ENCODE data around the gene AFAP1L1.
A peak's percentile ranks its signal among the peaks of the same experiment; 100 is the strongest.

DNA sequence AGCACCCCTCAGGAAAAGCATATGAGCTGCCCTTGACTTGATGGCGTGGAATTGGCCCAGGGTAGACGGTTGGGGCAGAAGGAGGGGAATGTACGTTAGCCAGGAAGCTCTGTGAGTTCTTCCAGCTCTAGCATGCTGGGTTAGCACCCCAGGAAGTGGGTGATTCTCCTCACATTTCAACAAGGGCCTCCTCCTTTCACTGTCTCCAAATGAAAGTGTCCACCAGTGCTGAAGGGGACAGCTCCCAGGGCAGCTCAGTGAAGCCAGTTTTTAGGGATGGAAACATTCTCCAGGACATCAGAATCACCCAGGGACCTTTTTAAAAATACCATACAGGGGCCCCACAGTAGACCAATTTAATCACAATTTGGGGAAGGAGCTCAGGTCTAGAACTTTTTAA is 17.2 kb upstream of the AFAP1L1 start:
- TF ChIP-seq, protein P1, sequence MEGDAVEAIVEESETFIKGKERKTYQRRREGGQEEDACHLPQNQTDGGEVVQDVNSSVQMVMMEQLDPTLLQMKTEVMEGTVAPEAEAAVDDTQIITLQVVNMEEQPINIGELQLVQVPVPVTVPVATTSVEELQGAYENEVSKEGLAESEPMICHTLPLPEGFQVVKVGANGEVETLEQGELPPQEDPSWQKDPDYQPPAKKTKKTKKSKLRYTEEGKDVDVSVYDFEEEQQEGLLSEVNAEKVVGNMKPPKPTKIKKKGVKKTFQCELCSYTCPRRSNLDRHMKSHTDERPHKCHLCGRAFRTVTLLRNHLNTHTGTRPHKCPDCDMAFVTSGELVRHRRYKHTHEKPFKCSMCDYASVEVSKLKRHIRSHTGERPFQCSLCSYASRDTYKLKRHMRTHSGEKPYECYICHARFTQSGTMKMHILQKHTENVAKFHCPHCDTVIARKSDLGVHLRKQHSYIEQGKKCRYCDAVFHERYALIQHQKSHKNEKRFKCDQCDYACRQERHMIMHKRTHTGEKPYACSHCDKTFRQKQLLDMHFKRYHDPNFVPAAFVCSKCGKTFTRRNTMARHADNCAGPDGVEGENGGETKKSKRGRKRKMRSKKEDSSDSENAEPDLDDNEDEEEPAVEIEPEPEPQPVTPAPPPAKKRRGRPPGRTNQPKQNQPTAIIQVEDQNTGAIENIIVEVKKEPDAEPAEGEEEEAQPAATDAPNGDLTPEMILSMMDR (tag by site-specific recombination; IDR thresholded peaks at IDR 0.05): no peak
- TF ChIP-seq ZNF132 (tag by site-specific recombination; IDR thresholded peaks at IDR 0.05; ENCODE audit: borderline replicate concordance) (no peak), GLI4 (tag by site-specific recombination; IDR thresholded peaks at IDR 0.05) (no peak)
- TF ChIP-seq, protein P2, sequence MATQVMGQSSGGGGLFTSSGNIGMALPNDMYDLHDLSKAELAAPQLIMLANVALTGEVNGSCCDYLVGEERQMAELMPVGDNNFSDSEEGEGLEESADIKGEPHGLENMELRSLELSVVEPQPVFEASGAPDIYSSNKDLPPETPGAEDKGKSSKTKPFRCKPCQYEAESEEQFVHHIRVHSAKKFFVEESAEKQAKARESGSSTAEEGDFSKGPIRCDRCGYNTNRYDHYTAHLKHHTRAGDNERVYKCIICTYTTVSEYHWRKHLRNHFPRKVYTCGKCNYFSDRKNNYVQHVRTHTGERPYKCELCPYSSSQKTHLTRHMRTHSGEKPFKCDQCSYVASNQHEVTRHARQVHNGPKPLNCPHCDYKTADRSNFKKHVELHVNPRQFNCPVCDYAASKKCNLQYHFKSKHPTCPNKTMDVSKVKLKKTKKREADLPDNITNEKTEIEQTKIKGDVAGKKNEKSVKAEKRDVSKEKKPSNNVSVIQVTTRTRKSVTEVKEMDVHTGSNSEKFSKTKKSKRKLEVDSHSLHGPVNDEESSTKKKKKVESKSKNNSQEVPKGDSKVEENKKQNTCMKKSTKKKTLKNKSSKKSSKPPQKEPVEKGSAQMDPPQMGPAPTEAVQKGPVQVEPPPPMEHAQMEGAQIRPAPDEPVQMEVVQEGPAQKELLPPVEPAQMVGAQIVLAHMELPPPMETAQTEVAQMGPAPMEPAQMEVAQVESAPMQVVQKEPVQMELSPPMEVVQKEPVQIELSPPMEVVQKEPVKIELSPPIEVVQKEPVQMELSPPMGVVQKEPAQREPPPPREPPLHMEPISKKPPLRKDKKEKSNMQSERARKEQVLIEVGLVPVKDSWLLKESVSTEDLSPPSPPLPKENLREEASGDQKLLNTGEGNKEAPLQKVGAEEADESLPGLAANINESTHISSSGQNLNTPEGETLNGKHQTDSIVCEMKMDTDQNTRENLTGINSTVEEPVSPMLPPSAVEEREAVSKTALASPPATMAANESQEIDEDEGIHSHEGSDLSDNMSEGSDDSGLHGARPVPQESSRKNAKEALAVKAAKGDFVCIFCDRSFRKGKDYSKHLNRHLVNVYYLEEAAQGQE (tag by site-specific recombination; IDR thresholded peaks at IDR 0.05): peak; percentile 90

Data from HEK293 (cell line).